ENCODE data around the gene PTPRG. TPM values are rescaled to one million over a fixed set of nuclear protein-coding genes. Genes with fewer than 3 reads are reported as not detected.

Gene PTPRG
- total RNA-seq, 1 experiment from 2014 or later, result 69.3 TPM

GRCh38 chr3:61821823-61822251 lies 260.5 kb downstream of the PTPRG start:
- H3K4me1 ChIP-seq (ENCODE audit: insufficient read depth, low read length), result no peaks in the 10 kb centered on the region; the same call in 1 of the 2 replicates
- H4K91ac ChIP-seq (ENCODE audit: insufficient read length, low read depth, low read length), result no peak overlapping the region
- H3K23me2 ChIP-seq (ENCODE audit: insufficient read length, low read depth, low read length, poor library complexity, severe bottlenecking), result no peaks in the 10 kb centered on the region
- peaks cover 9 to 21% of the 10 kb centered on the region in 2 experiments; a peak in 3 of 4 replicates for H3K4me1 Mint-ChIP-seq
- H2BK20ac ChIP-seq (ENCODE audit: low read depth, low read length, poor library complexity, severe bottlenecking), result no peak overlapping the region
- no peak overlapping the region for H2AFZ ChIP-seq (ENCODE audit: low read length)
- H3K56ac ChIP-seq (ENCODE audit: insufficient read length, low read depth, low read length), result no peak overlapping the region
- TF ChIP-seq CTCF (conservative IDR thresholded peaks at IDR 0.05), result no peak
- no peak overlapping the region for H3K18ac ChIP-seq (ENCODE audit: insufficient read length, low read depth, low read length)
- no peak overlapping the region for H2AK5ac ChIP-seq (ENCODE audit: insufficient read length, low read length)
- H4K20me1 ChIP-seq (ENCODE audit: control insufficient read depth, insufficient read depth, insufficient read length), result no peaks in the 10 kb centered on the region
- H3K4me3 Mint-ChIP-seq, result no peak overlapping the region
- H3K9me3 Mint-ChIP-seq, result no peaks in the 10 kb centered on the region
- no peak overlapping the region for H4K8ac ChIP-seq (replicated peaks; ENCODE audit: insufficient read length, low read depth, low read length)
- no peaks in the 10 kb centered on the region for H3K9me3 ChIP-seq (ENCODE audit: control insufficient read depth, low read depth, low read length)
- no peak overlapping the region for H3K4ac ChIP-seq (ENCODE audit: low read depth, low read length)
- peaks cover 12% of the 10 kb centered on the region; the same call in 1 of the 2 replicates for H3K79me2 ChIP-seq (ENCODE audit: insufficient read depth, low read length)
- H3K27me3 ChIP-seq (ENCODE audit: insufficient read depth, low read length), result no peaks in the 10 kb centered on the region
- H3K27me3 Mint-ChIP-seq (ENCODE audit: low read depth), result no peaks in the 10 kb centered on the region
- peak overlapping the region in 1 of 3 experiments; percentile 3; a peak in 1 of 7 replicates for H3K27ac Mint-ChIP-seq
- no peak overlapping the region for H2BK5ac ChIP-seq (ENCODE audit: insufficient read length, low read length)
- H2BK120ac ChIP-seq (ENCODE audit: low read depth, low read length, poor library complexity, severe bottlenecking), result no peak overlapping the region
- H3K79me1 ChIP-seq (ENCODE audit: insufficient read depth, low read depth, low read length, poor library complexity, severe bottlenecking), result peaks cover 8% of the 10 kb centered on the region
- no peak overlapping the region for H3K9ac ChIP-seq (ENCODE audit: extremely low read depth, insufficient read length, low read length)
- no peak overlapping the region for H4K5ac ChIP-seq (ENCODE audit: insufficient read length, low read depth, low read length)
- no peak overlapping the region for H3K4me2 ChIP-seq (ENCODE audit: insufficient read depth, insufficient read length, low read length)
- peaks cover 0 to 6% (median 2%) of the 10 kb centered on the region in 3 experiments; a peak in 2 of 7 replicates for H3K36me3 Mint-ChIP-seq (ENCODE audit: insufficient read depth in 1 of 3, low read depth in 3 of 3)
- no peak overlapping the region for H3K27ac ChIP-seq (ENCODE audit: insufficient read length, low read depth, low read length)
- H3T11ph ChIP-seq (ENCODE audit: low read length), result no peak overlapping the region
- no peak overlapping the region for H3K23ac ChIP-seq (ENCODE audit: insufficient read length, low read depth, low read length)
- H2BK15ac ChIP-seq (ENCODE audit: low read depth, low read length), result no peak overlapping the region
- H3K14ac ChIP-seq (ENCODE audit: insufficient read depth, low read length), result no peak overlapping the region
- no peak overlapping the region for H2BK12ac ChIP-seq (ENCODE audit: insufficient read length, low read depth, low read length)
- DNase-seq, result no peak
- no CpG with 5 or more reads among the region's 1 CpG for WGBS (ENCODE audit: extremely low coverage, insufficient read length, low lambda C conversion rate)
